Panc1 (cell line): ENCODE results near the gene AHCYL1. TPM values are rescaled to one million over a fixed set of nuclear protein-coding genes. Genes with fewer than 3 reads are reported as not detected.

ENCODE experiments used
- ATAC-seq: fragments of 200-7000 bp; cut with Tn5 transposase; 2 replicates; pipeline ENCODE4 v1.9.1; 2020; ENCODE audit warnings: mild to moderate bottlenecking, moderate library complexity
- BruUV-seq: library from RNA; stranded (reverse); fragments of 400-500 nt; replicated peaks from 2 replicates; lab custom pipeline; 2021; lab: Mats Ljungman, UMichigan
- CTCF ChIA-PET: fragments of 300-600 bp; sonication (Branson Sonifier 250); formaldehyde crosslinking; loops from one replicate; lab custom pipeline; 2022; ENCODE audit warnings: antibody characterized with exemption; lab: Charles Lee
- POLR2A ChIA-PET: fragments of 300-600 bp; sonication (Branson Sonifier 250); formaldehyde crosslinking; loops from one replicate; lab custom pipeline; 2022; ENCODE audit warnings: antibody characterized with exemption; lab: Charles Lee
- DNase-seq: peaks from one replicate; pipeline ENCODE4 v3.0.0-alpha.2; 2010; ENCODE audit warnings: low read depth, low spot score
- H3K27ac ChIP-seq: 2 replicates; pipeline ENCODE4 v1.5.1; 2011; ENCODE audit warnings: mild to moderate bottlenecking, low read length, inconsistent platforms
- H3K27me3 ChIP-seq: fragments of 200-500 bp; sonication (Bioruptor generic); 2 replicates; pipeline ENCODE4 v1.6.0; 2014; ENCODE audit warnings: low read length, inconsistent platforms; ENCODE audit not compliant: control insufficient read depth, insufficient read depth
- H3K36me3 ChIP-seq: fragments of 200-500 bp; sonication (Bioruptor generic); 2 replicates; pipeline ENCODE4 v1.5.1; 2014; ENCODE audit warnings: inconsistent platforms, mild to moderate bottlenecking, low read length, moderate library complexity; ENCODE audit not compliant: control insufficient read depth, insufficient read depth
- H3K4me1 ChIP-seq: 2 replicates; pipeline ENCODE4 v1.5.1; 2011; ENCODE audit warnings: inconsistent platforms, mild to moderate bottlenecking, low read length, moderate library complexity; ENCODE audit not compliant: control insufficient read depth, insufficient read depth
- H3K4me3 ChIP-seq, 2 experiments: 2 replicates each; pipeline ENCODE4 v1.5.1; 2011 to 2012; ENCODE audit warnings: low read depth in 2 of 2, low read length in 2 of 2, mild to moderate bottlenecking in 2 of 2, inconsistent platforms in 1 of 2, moderate library complexity in 1 of 2
- H3K9me3 ChIP-seq: fragments of 200-500 bp; sonication (Bioruptor generic); 2 replicates; pipeline ENCODE4 v1.5.1; 2014; ENCODE audit warnings: low read depth, mild to moderate bottlenecking, inconsistent platforms, low read length, moderate library complexity; ENCODE audit not compliant: control insufficient read depth, insufficient read depth
- CTCF ChIP-seq: fragments of 450-650 bp; IDR thresholded peaks from 2 replicates; pipeline ENCODE4 v1.5.1; 2017; ENCODE audit warnings: mild to moderate bottlenecking
- POLR2AphosphoS5 ChIP-seq: IDR thresholded peaks from 2 replicates; pipeline ENCODE4 v1.6.1; 2012; ENCODE audit warnings: mild to moderate bottlenecking, low read depth, low read length, moderate library complexity
- REST ChIP-seq, 2 experiments: IDR thresholded peaks; 2 replicates each; pipeline ENCODE4 v1.6.1; 2011 to 2012; ENCODE audit warnings: low read depth in 2 of 2, control low read depth in 1 of 2, low read length in 1 of 2, mild to moderate bottlenecking in 1 of 2, moderate library complexity in 1 of 2; ENCODE audit not compliant: insufficient read depth in 1 of 2
- SIN3A ChIP-seq: IDR thresholded peaks from 2 replicates; pipeline ENCODE4 v1.6.1; 2012; ENCODE audit warnings: low read depth, mild to moderate bottlenecking, low read length, moderate library complexity, borderline replicate concordance; ENCODE audit not compliant: insufficient read depth
- TCF7L2 ChIP-seq: IDR thresholded peaks from 2 replicates; pipeline ENCODE4 v1.6.1; 2011; ENCODE audit warnings: mild to moderate bottlenecking, low read depth, low read length, inconsistent platforms
- in situ Hi-C: cut with HindIII; loops from 2 replicates; pipeline ENCODE4 v1.10.0; 2016; ENCODE audit warnings: low sequenced_read_pairs, low pct_unique_long_range_greater_than_20kb
- intact Hi-C: fragments of 100-400 bp; cut with micrococcal nuclease; formaldehyde crosslinking; loops from one replicate; pipeline ENCODE4 v1.10.0; 2022; ENCODE audit not compliant: unreplicated experiment
- total RNA-seq: library from RNA; stranded (reverse); gene quantifications from one replicate; pipeline ENCODE4 v1.2.1, GENCODE V29; 2021; ENCODE audit not compliant: unreplicated experiment

The AHCYL1 gene
- total RNA-seq, 1 experiment from 2014 or later = 174 TPM

DNA sequence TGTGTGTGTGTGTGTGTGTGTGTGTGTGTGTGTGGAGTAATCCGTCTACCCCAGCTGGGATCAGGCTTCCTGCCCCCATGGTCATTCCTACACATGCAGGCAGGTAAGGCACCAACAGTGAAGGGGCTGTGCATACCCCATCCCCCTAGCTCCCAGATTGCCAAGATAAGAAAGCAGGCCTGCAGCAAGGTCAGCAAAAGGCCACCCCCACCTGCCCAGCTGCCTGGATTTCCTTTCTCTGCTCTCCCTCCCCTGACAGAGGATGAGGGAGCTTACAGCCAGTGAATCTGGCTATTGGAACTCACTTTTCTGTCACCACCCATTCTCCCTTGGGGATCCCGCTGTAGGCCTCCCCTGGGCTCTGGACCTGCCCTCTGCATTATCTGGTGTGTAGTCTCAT lies 78.0 kb downstream of the AHCYL1 start:
- ATAC-seq (no peak), DNase-seq (no peak)
- H3K9me3 ChIP-seq = no peaks in the 10 kb centered on the region
- no TSS peak for BruUV-seq
- no peaks in the 10 kb centered on the region for H3K27me3 ChIP-seq
- no peaks in the 10 kb centered on the region for H3K36me3 ChIP-seq
- ChIA-PET CTCF (interaction anchor here (0.6 kb wide), 1 partner anchor 8 kb away, joined by 3 read pairs; no protein-coding TSS in a partner anchor), POLR2A (interaction anchor here (0.6 kb wide), 1 partner anchor 12 kb away, joined by 7 read pairs; no protein-coding TSS in a partner anchor)
- TF ChIP-seq POLR2AphosphoS5 = no peak
- TF ChIP-seq TCF7L2 = no peak
- no peak for TF ChIP-seq REST (IDR thresholded peaks at IDR 0.05; ENCODE audit: insufficient read depth in 1 of 2, low read depth in 2 of 2, low read length in 1 of 2)
- TF ChIP-seq CTCF = no peak
- TF ChIP-seq SIN3A = no peak
- H3K4me3 ChIP-seq = no peak overlapping the region
- no peak overlapping the region for H3K27ac ChIP-seq
- intact Hi-C loops = no loop called here
- H3K4me1 ChIP-seq = no peaks in the 10 kb centered on the region
- in situ Hi-C loops = no loop called here

GRCh38 chr1:110063781-110064180 lies 79.2 kb downstream of the AHCYL1 start:
- intact Hi-C loops = no loop called here
- CTCF ChIA-PET = no interaction called here

More at GRCh38 chr1:110063781-110064180, 79.2 kb downstream of the AHCYL1 start:
- H3K36me3 ChIP-seq = no peaks in the 10 kb centered on the region
- TF ChIP-seq CTCF (no peak), SIN3A (no peak), POLR2AphosphoS5 (no peak), REST (IDR thresholded peaks at IDR 0.05; ENCODE audit: insufficient read depth in 1 of 2, low read depth in 2 of 2, low read length in 1 of 2) (no peak), TCF7L2 (no peak)
- H3K27me3 ChIP-seq = no peaks in the 10 kb centered on the region
- DNase-seq (no peak), ATAC-seq (no peak)
- H3K4me1 ChIP-seq = no peaks in the 10 kb centered on the region
- POLR2A ChIA-PET = no interaction called here
- no TSS peak for BruUV-seq
- in situ Hi-C loops = no loop called here
- no peaks in the 10 kb centered on the region for H3K9me3 ChIP-seq
- no peak overlapping the region for H3K27ac ChIP-seq
- no peak overlapping the region for H3K4me3 ChIP-seq
